Activated effector memory CD4-positive, alpha-beta T cell treated with anti-CD3 and anti-CD28 coated beads, Interleukin-2, amount 50 U/mL, for 16 hours (primary cell): ENCODE data around the gene KARS1.
A peak's percentile ranks its signal among the peaks of the same experiment; 100 is the strongest.

Experiments
- DNase-seq: peaks from one replicate; pipeline ENCODE4 v3.0.0-alpha.2; 2020

Gene KARS1

DNA sequence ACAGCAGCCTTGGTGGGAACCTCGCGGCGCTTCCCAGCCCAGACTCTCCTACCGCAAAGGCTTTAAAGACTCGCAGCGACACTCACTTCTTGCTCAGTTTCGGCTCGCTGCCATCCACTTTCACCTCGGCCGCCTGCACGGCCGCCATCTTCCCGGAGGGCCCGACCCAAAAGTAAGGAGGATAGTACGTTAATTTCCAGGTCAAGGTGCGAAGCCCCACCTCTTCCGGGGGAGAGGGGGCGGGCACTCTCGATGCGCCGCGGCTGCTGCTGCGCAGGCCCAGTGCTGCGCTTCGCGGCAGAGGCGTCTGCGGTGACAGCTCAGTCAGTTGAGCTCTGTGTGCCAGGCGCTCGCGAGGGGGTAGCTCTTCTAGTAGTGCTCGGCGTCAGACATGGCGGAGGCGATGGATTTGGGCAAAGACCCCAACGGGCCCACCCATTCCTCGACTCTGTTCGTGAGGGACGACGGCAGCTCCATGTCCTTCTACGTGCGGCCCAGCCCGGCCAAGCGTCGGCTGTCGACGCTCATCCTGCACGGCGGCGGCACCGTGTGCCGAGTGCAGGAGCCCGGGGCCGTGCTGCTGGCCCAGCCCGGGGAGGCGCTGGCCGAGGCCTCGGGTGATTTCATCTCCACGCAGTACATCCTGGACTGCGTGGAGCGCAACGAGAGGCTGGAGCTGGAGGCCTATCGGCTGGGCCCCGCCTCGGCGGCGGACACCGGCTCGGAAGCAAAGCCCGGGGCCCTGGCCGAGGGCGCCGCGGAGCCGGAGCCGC lies at the start of gene KARS1, which contains the start of gene TERF2IP:
TSS of gene KARS1 (minus strand) at position 174 of the 773 bp plus-strand sequence. CDS start at position 148, 26 bp downstream.
TSS of gene TERF2IP (plus strand) at position 282 of the 773 bp plus-strand sequence. CDS start at position 392, 110 bp downstream.
- peak; percentile 99 for DNase-seq

DNA sequence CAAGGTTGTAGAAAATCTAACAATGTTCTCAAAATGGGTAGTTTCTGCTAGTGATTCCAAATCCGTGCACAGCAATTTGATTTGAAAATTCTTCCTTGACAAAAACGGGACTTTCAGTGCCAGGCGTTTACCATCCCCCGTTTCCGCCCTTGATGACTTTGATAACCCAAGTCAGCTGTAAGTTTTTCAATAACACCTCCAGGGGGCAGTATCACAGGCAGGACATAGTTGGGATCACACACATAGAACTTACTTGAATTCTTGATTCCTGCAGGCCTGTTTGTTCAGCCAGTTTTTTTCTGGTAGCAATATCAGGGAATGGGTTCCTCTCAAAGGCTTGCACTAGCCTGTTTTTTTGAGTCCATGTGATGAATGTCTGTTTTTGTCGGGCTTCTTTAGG lies 48.2 kb upstream of the KARS1 start:
- DNase-seq = no peak

DNA sequence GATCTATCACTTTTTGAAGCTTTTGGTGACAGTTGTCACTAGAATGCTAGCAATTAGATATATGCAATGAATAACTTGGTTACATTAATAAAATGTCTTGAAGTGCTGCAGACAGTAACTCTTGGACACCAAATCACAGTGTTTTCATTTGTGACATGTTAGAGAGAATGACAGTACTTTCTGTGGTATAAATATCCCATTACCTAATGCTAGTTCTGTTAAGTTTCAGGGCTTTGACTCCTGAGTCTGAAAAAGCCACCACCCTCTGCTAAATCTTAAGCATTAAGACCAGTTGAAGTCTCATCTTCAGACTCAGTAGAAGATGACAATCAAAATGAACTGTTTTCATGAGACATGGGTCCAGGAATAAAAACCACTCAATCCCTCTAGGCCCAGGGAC lies 39.9 kb upstream of the KARS1 start:
- no peak for DNase-seq

DNA sequence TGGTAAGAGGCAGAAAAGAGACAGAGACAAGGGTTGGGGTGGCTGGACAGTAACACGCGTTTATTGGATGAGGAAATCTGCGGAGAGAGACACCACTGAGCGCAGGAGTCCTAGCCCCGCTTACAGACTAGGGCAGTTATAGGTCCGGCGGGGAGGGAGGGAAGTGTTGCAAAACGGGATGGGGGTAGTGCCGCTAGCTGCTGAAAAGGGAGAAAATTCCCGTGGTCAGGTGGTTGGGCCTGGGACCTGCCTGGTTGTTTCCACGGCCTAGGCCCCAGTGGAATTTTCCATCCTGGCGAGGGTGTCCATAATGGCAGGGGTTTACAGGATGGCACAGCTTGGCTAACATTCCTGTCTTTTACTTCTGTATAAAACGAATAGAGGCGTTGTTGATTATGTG lies 34.8 kb upstream of the KARS1 start:
- no peak for DNase-seq

DNA sequence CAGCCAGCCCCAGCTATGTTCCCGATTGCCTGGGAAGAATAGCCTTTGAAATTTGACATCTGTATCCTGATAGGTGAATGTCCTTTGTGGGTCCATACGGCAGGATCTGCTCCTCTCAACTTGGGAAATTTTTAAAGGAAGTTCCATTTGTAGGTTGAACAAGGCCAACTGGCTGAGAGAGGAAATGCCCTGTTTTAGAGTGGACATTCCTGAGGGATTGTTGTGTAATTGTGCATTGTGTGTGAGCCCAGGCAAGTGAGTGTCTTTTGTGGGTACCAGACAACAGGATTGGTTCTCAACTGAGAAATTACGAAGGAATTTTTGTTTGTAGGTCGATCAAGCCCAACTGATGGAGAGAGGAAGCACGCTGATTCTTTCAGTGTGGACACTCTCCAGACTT lies 31.9 kb upstream of the KARS1 start:
- no peak for DNase-seq

DNA sequence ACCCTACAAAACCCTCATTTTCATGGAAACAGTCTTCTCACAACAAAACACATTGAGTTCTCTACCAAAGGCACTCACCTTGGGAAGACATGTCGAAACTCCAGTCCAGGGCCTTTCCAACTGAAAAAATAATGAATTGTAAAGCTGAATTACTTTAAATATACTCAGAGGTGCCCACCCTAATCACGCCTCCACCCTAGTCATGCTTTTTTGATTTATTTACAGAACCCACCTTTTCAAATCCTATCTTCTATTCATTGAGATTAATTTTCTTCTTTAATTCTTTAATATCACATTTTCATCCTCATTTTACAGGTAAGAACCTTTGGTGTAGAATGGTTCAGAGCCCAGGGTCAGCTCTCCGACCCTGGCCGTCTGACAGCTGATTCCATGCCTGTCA lies 29.4 kb upstream of the KARS1 start, which contains the start of gene CPHXL2:
TSS of gene CPHXL2 (minus strand) at position 101 of the 400 bp plus-strand sequence. CDS start at position 91, 10 bp downstream.
- no peak for DNase-seq

DNA sequence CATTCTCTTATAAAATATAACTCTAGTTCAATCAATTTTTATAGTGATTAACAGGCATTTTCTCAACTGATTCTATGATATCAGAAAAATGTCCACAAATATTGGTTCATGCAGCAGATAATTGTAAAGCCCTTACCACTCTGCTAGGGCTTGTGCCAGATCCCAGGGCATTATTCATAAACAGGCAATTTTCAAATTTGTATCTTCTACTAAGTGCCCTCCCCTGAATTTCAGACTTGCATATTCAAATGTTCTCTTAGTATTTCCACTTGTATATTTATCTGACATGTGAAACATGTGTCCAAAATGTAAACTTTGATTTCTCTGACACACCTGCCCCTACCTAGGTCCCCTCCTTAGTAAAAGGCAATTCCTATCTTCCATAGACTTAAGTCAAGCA lies 20.0 kb upstream of the KARS1 start:
- DNase-seq = no peak

DNA sequence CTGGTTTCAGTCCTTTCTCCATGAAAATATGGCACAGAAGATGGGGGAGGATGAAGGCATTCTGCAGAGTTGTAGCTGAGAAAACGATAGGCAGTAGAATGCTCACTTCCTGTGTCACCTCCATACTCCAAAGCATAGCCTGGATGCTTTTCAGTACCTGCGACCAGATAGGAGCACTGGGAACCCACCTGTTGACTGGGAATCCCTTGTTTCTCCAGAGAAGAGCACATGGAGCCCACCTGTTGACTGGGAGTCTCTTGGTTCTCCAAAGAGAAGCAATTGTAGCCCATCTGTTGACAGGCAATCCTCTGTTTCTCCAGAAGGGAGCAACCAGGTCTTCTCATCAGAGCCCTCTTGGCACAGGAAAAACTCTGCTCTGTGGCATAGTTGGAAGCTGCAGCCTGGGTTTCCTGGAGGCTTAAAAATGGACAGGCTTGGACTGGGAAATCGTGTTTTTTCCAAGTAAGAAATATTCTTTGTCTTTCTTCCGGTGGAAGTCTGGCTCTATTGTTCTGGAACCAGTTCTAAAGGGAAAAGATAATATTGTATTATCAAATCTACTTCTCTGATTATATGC lies 13.3 kb upstream of the KARS1 start:
- DNase-seq = no peak

DNA sequence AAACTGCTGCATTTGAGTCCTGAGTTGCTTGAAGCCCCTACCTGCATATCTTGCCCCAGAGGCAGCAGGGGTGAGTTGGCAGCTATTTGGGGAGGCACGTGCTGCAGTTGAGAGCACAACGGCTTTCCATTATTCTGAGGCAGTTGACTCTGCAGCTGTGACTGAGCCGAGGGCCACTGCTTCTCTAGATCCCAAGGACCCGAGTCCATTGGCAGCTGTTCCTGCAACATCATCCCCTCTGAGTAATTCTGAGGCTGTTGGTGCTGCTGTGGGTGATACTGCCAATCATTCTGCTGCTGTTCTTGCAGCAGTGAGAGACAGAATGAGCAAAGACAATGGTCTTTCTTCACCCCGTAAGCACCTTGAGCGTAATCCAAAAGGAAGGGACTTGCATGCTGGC lies 12.9 kb upstream of the KARS1 start:
- DNase-seq = no peak

DNA sequence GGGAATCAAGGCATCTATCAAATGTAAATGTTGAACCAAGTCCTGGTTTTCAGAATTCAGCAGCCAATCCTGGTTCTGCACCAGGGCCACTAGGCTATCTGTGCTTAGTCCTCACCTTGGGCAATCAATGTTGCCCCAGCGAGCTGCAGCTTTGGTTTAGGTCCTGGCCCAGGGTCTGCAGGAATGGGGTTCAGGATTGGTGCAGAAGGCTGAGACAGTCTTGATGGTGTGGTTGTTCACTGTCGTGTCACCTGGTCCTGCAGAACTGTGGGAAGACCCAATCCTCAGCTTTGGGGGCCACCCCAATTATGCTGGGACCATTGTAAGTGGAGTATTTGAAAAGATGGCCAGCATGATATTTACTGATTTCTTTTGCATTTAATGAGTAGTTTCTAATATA lies 10.7 kb upstream of the KARS1 start:
- DNase-seq = no peak

DNA sequence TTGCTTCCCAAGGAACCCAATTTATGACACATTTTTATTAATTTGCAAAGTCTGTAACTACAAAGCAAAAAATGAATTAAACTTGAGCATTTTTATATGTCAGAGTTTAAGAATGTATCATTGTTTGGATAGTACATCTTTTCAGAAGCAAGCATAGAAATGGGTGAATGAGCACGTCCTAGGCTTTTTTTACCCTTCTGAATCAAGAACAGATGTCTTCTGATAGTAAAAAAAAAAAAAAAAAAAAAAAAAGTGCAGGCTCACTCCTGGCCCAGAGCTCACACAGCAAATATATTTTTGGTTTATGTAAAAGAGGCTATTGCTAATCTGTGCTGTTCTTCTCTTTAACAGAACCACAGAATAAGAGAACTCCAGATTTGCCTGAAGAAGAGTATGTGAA lies 6.5 kb upstream of the KARS1 start:
- DNase-seq = no peak

DNA sequence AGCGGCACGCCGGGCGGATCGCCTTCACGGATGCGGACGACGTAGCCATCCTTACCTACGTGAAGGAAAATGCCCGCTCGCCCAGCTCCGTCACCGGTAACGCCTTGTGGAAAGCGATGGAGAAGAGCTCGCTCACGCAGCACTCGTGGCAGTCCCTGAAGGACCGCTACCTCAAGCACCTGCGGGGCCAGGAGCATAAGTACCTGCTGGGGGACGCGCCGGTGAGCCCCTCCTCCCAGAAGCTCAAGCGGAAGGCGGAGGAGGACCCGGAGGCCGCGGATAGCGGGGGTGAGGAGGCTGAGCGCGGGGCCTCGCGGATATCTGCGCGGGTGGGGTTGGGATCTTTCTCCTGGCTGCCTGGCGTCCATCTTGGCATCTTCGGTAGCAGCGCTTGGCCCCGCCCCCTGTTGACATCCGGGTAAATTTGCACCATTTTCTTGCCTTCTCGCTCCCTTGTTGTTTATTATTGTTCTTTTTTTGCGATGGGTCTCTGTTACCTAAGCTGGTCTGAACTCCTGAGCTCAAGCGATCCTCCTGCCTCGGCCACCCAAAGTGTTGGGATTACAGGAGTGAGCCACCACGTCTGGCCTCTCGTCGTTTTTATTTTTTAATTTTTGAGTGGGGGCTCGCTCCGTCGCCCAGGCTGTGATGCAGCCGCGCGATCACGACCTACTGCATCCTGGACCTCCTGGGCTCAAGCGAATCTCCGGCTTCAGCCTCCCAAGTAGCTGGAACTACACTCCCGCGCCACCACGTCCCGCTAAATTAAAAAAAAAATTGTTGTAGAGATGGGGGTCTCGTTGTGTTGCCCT lies 1.0 kb upstream of the KARS1 start:
- peak; percentile 95 for DNase-seq

DNA sequence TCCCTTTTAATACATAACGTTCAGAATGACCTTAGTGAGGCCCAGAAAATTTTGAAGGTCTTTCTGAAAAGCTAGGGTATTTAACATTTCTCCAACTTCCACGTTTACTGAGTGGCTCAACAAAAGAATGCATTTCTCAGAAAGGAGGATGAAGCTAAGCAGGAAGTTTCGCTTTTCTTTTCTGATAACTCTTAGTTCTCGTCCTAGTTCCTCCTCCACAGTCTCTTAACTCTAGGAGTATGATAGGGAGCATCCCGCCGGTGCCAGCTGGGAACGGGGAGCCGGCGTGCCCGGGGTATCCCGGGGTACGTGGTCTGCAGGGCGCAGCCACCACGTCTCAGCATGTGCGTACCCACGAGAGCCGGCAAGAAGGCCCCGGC lies 363 bp downstream of the KARS1 start:
- DNase-seq = no peak

DNA sequence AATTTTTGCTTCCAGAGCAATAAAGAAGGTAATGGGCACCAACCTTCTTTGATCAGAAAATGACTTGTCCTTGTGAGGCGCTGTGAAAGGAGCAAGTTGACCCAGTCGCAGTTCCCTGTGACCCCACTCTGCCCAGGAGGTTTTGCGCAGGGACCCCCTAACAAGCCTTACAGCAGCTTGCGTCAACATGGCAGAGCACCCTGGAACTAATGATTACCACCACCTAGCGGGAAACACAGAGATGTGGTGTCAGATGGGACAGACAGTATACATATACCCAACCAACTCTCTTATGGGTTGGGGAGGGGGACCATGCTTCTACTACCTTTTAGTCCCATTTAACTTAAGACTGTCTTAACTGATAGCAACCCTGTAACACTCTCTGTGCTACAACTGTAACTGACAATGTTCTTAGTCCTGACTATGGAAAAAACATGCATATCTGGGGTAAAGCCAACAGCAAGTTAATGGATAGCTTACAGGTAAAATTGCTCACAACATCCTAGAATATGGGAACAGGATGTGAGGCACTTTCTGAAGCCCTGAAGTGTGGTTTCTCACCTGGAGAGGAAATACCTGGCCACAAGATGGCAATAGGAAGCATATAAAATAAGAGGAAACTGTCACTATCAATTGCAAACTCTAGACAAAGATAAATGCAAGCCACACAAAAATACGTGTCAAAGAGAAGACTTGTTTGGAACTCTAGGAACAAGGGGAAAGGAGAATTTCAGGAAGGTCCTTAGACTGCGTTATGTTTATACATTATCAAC lies 3.0 kb downstream of the KARS1 start:
- DNase-seq = no peak

DNA sequence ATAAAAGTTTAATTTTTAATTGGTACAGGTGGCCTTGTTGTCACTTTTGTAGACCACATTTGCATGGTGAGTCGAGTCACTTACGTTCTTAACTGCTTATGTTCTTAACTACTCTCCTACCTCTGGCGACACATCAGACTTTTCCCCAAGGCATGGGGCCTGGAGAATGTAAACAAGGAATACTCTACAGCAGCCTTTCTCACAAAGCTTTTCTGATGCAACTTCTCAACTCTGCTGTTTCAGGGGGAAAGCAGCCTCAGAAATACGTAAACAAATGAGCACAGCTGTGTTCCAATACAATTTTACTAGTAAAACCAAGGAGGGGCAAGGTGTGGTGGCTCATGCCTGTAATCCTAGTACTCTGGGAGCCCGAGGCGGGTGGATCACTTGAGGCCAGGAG lies 6.9 kb downstream of the KARS1 start:
- DNase-seq = no peak

DNA sequence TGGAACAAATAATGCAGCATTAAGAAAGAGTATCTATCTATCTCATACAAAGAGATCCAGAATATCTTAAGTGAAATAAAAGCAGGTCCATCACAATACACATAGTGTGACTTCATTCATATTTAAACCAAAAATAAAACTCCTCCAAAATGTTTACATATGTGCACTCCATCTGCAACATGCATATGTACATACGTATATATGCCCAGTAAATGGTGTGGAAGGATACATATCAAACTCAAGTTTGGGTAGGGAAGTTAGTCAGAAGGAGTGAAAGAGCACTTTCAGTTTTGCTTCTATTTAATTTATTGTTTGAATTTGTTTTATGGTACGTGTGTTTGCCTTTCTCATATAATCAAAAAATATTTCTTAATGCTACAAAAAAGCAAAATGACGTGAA lies 12.4 kb downstream of the KARS1 start:
- DNase-seq = no peak

DNA sequence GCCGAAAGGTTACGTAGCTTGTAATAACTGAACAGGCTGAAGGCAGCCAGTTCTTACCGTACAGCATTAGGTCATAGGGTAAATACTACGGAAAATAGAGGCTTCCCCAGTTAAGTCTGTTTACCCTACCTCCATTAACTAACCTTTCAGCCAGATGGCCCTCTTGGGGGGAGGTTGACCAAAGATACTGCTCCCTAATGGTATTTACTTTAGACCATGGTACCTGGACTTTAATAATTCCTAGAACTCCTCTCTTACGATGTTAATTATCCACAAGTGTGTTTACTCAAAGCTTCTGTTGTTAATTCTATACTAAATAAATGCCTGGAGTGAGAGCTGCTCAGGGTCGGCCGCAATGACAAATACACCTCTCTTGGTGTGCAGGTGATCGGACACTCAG lies 14.6 kb downstream of the KARS1 start:
- no peak for DNase-seq

DNA sequence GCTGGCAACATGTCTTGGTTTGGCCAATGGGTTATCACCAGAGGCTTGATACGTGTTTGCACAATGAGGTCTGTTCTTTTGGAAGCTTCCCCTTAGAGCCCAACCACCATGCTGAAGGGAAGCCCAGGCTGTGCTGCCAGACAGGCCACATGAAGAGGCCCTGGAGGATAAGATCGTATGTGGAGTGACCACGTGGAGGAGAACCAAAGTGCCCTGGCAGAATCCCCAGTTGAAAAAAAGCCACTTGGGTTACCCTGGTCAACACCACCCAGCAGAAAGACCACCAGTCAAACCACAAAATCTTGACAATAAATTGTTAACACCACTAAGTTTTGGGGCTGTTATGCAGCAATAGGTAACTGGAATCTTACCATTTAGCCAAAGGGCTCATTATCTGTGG lies 17.4 kb downstream of the KARS1 start:
- no peak for DNase-seq

DNA sequence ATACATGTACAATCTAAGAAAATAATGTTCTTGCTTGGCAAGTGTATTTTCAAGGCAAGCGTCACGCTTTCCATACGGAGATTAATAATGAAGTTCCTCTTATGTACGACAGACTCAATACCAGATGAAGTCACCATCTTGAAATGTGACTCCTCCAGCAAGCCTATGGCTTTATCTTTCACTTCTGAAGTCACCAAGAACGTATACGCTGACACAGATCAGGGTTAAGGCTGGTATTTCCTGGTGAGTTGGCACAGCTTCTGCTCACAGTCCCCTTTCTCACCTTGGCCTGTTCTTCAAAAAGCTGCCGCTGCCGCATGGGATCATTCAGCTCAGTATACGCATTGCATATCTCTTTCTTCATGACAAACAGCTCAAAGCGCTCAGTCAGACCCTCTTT lies 18.3 kb downstream of the KARS1 start:
- no peak for DNase-seq

DNA sequence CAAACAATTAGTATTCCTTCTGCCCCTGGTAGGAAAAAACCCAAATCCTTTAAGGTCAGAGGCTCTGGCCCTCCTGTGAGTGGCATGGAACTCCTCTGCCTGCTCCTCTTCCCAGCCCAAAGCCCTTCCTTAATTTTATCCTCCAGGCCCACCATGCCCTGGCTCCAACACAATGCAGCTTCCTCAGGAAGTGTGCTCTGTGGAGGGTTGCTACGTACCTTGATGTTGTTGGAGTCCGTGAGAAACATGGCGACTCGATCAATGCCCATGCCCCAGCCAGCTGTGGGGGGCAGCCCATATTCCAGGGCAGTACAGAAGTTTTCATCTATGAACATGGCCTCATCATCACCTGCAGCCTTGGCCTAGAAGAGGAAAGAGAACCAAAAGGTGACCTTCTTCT lies 19.1 kb downstream of the KARS1 start:
- no peak for DNase-seq

DNA sequence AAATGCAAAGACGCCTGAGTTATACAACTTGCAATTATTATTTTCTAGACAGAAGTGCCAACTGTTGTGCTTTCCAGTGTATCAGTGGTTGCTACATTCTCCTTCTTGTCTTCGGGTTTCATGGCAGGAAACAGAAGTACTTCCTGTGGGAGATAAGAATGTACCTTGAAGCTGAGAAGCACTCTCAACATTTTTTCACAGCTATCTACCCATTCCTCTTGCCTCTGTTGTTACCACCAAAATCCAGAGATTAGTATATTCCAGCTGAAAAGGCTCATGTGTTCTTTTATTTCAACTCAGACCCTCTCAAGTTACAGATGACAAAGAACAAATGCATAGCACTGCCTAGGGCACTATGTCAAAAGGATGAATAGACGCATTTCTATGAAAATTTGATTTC lies 19.6 kb downstream of the KARS1 start:
- DNase-seq = no peak

DNA sequence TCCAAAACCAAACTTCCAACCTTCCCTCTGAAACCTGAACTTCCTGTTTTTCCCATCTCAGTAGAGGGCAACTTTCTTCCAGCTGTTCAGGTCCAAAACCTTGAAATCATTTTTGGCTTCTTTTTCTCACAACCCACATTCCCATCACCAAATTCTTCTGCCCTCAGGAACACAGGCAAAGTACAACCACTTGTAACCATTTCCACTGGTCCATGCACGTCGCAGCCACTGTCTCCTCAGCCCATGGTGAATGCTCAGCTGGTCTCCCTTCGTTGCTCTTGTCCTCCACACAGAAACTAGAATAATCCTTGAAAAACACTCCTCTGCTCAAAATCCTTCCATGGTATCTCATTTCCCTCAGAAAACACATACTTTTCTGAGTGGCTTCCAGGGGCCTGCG lies 20.7 kb downstream of the KARS1 start:
- DNase-seq = no peak

DNA sequence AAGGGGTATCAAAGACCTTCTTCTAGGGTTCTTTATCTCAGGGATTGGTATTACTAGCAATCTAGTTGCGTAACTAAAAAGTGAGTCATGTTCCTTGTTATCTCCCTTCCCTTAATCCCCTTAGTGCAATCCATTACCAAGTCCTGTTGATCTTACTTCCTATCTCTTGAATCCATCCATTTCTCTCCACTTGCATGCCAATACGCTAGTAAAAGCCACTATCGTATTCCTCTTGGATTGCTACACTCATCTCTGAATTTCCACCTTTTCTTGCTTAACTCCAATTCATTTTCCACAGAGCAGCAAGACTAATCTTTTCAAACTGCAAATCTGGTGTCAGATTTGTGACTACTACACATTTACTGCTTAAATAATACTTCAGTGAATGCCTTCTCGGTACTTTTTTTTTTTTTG lies 22.5 kb downstream of the KARS1 start:
- DNase-seq = no peak
